Measurements from ENCODE around the gene RRP15.

DNA sequence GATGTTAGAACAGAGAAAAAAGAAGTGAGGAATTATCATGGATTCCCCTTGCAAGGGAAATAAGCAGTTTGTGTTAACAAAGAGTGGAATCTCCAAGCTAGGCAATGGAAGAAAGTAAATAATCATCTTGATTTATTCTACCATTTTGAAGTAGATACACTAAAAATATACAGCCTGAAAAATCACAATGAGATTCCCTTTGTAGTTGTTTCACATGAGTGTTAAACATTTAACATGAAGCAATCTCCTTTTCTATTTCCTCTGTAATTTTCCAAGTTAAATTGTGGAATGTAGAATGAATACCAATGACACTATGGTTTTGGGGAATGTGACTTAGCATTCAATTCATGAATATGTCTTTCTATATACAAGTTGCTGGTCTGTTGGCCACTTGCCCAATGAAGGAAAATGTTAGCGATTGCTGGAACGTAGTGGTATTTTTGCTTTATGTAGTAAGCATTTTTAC is 65.7 kb downstream of the RRP15 start:
- no peak for TF ChIP-seq CTCF (conservative IDR thresholded peaks at IDR 0.05 in 1 of 2, IDR thresholded peaks at IDR 0.05 in 1 of 2; ENCODE audit: extremely low read depth in 1 of 2, insufficient read depth in 1 of 2, low read depth in 1 of 2, low read length in 2 of 2)
- no peak for TF ChIP-seq EZH2 (IDR thresholded peaks at IDR 0.05; ENCODE audit: borderline replicate concordance, low read length)

Data from mammary epithelial cell (primary cell).